SHP77 (cell line): ENCODE data around the gene UBE2E2.

Source experiments
- DNase-seq, 2 experiments: peaks; one replicate each; lab custom pipeline; 2025; lab: John Stamatoyannopoulos, UW

UBE2E2 gene

GRCh38 chr3:23537101-23537551 lies 334.0 kb downstream of the UBE2E2 start:
- no peak for DNase-seq

GRCh38 chr3:23539185-23539584 lies 336.1 kb downstream of the UBE2E2 start:
- no peak for DNase-seq

- no peak for DNase-seq
These were observed 337.5 kb downstream of the UBE2E2 start for GRCh38 chr3:23540600-23540999.

- no peak for DNase-seq
These were observed 339.0 kb downstream of the UBE2E2 start for GRCh38 chr3:23542079-23542478.

GRCh38 chr3:23546181-23546580 lies 343.1 kb downstream of the UBE2E2 start:
- DNase-seq: no peak

GRCh38 chr3:23547905-23548650 lies 345.0 kb downstream of the UBE2E2 start:
- no peak for DNase-seq

GRCh38 chr3:23548706-23549105 lies 345.6 kb downstream of the UBE2E2 start:
- no peak for DNase-seq

GRCh38 chr3:23549148-23549910 lies 346.2 kb downstream of the UBE2E2 start:
- no peak for DNase-seq

- no peak for DNase-seq
These were observed 347.3 kb downstream of the UBE2E2 start for GRCh38 chr3:23550402-23550801.

- no peak for DNase-seq
These were observed 349.4 kb downstream of the UBE2E2 start for GRCh38 chr3:23552506-23552905.

GRCh38 chr3:23553353-23553752 lies 350.2 kb downstream of the UBE2E2 start:
- DNase-seq: no peak

- no peak for DNase-seq
These were observed 362.1 kb downstream of the UBE2E2 start for GRCh38 chr3:23565041-23565775.

- DNase-seq: no peak
These were observed 363.4 kb downstream of the UBE2E2 start for GRCh38 chr3:23566499-23566898.

GRCh38 chr3:23567917-23568316 lies 364.8 kb downstream of the UBE2E2 start:
- no peak for DNase-seq

GRCh38 chr3:23573827-23574226 lies 370.7 kb downstream of the UBE2E2 start:
- no peak for DNase-seq

GRCh38 chr3:23574822-23575315 lies 371.7 kb downstream of the UBE2E2 start:
- DNase-seq: no peak

GRCh38 chr3:23575697-23576096 lies 372.6 kb downstream of the UBE2E2 start:
- DNase-seq: no peak

- DNase-seq: peak; percentile 32 to 61
These were observed 373.3 kb downstream of the UBE2E2 start for GRCh38 chr3:23576379-23576959.

GRCh38 chr3:23580096-23580713 lies 377.1 kb downstream of the UBE2E2 start:
- DNase-seq: no peak

GRCh38 chr3:23583980-23584740 lies 381.0 kb downstream of the UBE2E2 start:
- DNase-seq: no peak

GRCh38 chr3:23587513-23587912 lies 384.4 kb downstream of the UBE2E2 start:
- DNase-seq: no peak
